Kidney (tissue), 14 donors: ENCODE measurements around the gene WDFY3. TPM values are rescaled to one million over a fixed set of nuclear protein-coding genes. Genes with fewer than 3 reads are reported as not detected.

Source experiments
- DNase-seq, 5 donors: peaks; one replicate each; pipeline ENCODE4 v3.0.0-alpha.2; 2013 to 2020
- FAIRE-seq: peaks from 2 replicates; lab custom pipeline; 2012; peaks lifted over from hg19 to GRCh38; lab: Jason Lieb, UNC
- H3K27ac ChIP-seq, 2 donors: one replicate each; pipeline ENCODE4 v1.7.0; 2013; ENCODE audit warnings: low read depth in 2 of 2, low read length in 2 of 2, inconsistent platforms in 1 of 2
- H3K27me3 ChIP-seq: one replicate; pipeline ENCODE4 v1.7.1; 2013; ENCODE audit warnings: low read length, inconsistent platforms; ENCODE audit not compliant: control insufficient read depth, insufficient read depth
- H3K36me3 ChIP-seq, 3 donors: one replicate each; pipeline versions ENCODE4 v1.7.0 to v1.7.1; 2013; ENCODE audit warnings: low read length in 3 of 3, control low read depth in 1 of 3, inconsistent platforms in 1 of 3; ENCODE audit not compliant: insufficient read depth in 3 of 3, control insufficient read depth in 2 of 3
- H3K4me1 ChIP-seq, 3 donors: one replicate each; pipeline versions ENCODE4 v1.7.0 to v1.7.1; 2013; ENCODE audit warnings: low read length in 3 of 3, inconsistent platforms in 1 of 3, low read depth in 1 of 3; ENCODE audit not compliant: control insufficient read depth in 2 of 3, insufficient read depth in 2 of 3
- H3K4me3 ChIP-seq, 3 donors: one replicate each; pipeline versions ENCODE4 v1.7.0 to v1.8.1; 2013; ENCODE audit warnings: low read length in 3 of 3, control low read depth in 1 of 3, inconsistent platforms in 1 of 3
- H3K9ac ChIP-seq, 3 donors: one replicate each; pipeline versions ENCODE4 v1.7.0 to v1.7.1; 2013; ENCODE audit warnings: low read length in 3 of 3, control low read depth in 1 of 3, inconsistent platforms in 1 of 3
- H3K9me3 ChIP-seq, 3 donors: one replicate each; pipeline versions ENCODE4 v1.7.0 to v1.7.1; 2013; ENCODE audit warnings: low read length in 3 of 3, control low read depth in 1 of 3, inconsistent platforms in 1 of 3; ENCODE audit not compliant: control insufficient read depth in 2 of 3, insufficient read depth in 1 of 3
- intact Hi-C: fragments of 100-400 bp; cut with DNase I; formaldehyde crosslinking; loops from one replicate; pipeline ENCODE4 v1.11.1; 2022
- polyA plus RNA-seq: library from polyadenylated mRNA; stranded (reverse); fragments of 350-450 nt; fragmentation: Illumina TruSeq; extraction: RNeasy Lipid Tissue Mini Kit (QIAGEN cat#74804); gene quantifications from one replicate; pipeline ENCODE4 v1.2.3, GENCODE V29; 2014; ENCODE audit warnings: low read depth, low replicate concordance; ENCODE audit not compliant: insufficient read depth
- total RNA-seq: library from RNA; stranded (reverse); fragmentation: NEBNext Ultra II Directional; extraction: Animal tissue kit (Norgen Biotek cat#: 25700); gene quantifications from one replicate; pipeline ENCODE4 v1.2.1, GENCODE V29; 2021
- TF ChIP-seq, protein P1 (sequence below): IDR thresholded peaks from 3 replicates; pipeline ENCODE4 v1.5.1; 2012; ENCODE audit warnings: mild to moderate bottlenecking, moderate library complexity, borderline replicate concordance; ENCODE audit not compliant: insufficient read depth; ENCODE audit errors: extremely low read depth
- donor health status: control.
- donor health status: control.
- donor health status: control.
- donor health status: control.
- donor health status: control.
- donor health status: DM: yes; HTN: yes; CAD: no.
- donor health status: Normal renal cell carcinoma (clear cell type).

The WDFY3 gene
- total and polyA plus RNA-seq, 2 donors from 2014 or later: 9.4 to 151 TPM

DNA sequence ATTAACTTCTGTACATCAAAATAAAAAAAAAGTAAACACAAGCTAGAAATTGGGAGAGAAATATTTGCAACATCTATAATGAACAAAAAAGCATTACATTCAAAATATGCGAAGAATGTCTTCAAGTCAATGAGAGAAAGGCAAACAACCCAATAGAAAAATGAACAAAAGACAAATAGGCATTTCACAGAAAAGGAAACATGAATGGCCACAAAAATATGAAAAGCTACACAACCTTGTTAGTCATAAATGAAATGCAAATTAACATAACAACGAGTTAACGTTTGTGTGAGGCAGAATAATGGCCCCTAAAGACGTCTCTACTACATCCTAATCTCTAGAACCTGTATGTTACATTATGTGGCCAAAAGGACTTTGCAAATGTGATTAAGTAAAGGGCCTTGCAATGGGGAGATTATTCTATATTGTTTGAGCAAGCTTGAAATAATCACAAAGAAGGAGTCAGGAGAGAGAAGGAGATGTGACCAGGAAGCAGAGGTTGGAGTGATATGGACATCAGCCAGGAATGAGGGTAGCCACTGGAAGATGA lies 86.8 kb downstream of the WDFY3 start:
- intact Hi-C loops: no loop called here
- no peaks in the 10 kb centered on the region for H3K36me3 ChIP-seq
- no peak for FAIRE-seq
- H3K4me3 ChIP-seq: no peak overlapping the region
- no peak for DNase-seq
- H3K9me3 ChIP-seq: no peaks in the 10 kb centered on the region
- no peaks in the 10 kb centered on the region for H3K4me1 ChIP-seq
- no peaks in the 10 kb centered on the region for H3K27me3 ChIP-seq
- TF ChIP-seq, protein P1, sequence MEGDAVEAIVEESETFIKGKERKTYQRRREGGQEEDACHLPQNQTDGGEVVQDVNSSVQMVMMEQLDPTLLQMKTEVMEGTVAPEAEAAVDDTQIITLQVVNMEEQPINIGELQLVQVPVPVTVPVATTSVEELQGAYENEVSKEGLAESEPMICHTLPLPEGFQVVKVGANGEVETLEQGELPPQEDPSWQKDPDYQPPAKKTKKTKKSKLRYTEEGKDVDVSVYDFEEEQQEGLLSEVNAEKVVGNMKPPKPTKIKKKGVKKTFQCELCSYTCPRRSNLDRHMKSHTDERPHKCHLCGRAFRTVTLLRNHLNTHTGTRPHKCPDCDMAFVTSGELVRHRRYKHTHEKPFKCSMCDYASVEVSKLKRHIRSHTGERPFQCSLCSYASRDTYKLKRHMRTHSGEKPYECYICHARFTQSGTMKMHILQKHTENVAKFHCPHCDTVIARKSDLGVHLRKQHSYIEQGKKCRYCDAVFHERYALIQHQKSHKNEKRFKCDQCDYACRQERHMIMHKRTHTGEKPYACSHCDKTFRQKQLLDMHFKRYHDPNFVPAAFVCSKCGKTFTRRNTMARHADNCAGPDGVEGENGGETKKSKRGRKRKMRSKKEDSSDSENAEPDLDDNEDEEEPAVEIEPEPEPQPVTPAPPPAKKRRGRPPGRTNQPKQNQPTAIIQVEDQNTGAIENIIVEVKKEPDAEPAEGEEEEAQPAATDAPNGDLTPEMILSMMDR: no peak
- H3K9ac ChIP-seq: no peak overlapping the region
- H3K27ac ChIP-seq: no peak overlapping the region

DNA sequence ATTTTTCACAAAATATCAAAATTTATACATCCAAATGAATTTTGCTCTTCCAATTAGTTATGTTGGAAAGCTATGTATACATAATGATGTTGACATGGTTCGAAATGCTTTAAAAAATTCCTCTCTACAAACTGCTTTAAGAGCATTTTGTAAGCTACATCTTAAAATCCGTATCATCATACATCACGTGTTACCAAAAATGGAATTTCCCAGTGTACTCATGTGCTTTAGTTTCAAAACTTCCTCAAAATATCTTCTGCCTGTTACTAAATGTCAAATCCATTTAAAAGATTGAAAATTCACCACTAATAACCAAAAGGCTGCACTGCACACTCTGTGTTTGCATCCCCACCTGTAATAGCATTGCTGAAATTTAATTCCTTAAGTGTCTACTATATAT lies 87.9 kb downstream of the WDFY3 start:
- no peaks in the 10 kb centered on the region for H3K4me1 ChIP-seq
- DNase-seq (no peak), FAIRE-seq (peak; percentile 46)

DNA sequence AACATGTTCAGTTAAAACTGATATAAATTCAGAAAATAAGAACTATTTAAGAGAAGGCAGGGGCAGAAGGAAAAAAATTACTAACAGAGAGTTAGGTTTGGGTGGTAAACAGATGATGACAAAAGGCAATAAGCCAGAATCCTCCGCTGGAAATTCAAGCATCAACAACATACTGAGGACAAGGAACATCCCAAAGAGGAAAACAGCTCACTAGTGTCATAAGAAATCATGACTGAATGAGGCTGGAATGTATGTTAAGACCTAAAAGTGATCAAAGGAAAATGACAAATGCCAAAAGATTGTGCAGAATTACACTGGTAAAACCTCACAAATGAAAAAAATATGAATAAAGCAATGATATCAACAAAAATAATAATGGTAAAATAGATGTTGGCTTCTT lies 88.4 kb downstream of the WDFY3 start:
- TF ChIP-seq, protein P1: no peak
- Histone ChIP-seq H3K27me3 (no peaks in the 10 kb centered on the region), H3K9me3 (no peaks in the 10 kb centered on the region), H3K4me1 (no peaks in the 10 kb centered on the region), H3K9ac (no peak overlapping the region), H3K4me3 (no peak overlapping the region), H3K27ac (no peak overlapping the region), H3K36me3 (no peaks in the 10 kb centered on the region)
- intact Hi-C loops: no loop called here
- FAIRE-seq (no peak), DNase-seq (no peak)

More for the DNA sequence above, 87.9 kb downstream of the WDFY3 start:
- intact Hi-C loops: no loop called here
- TF ChIP-seq, protein P1: no peak
- Histone ChIP-seq H3K9me3 (no peaks in the 10 kb centered on the region), H3K9ac (no peak overlapping the region), H3K36me3 (no peaks in the 10 kb centered on the region), H3K27me3 (no peaks in the 10 kb centered on the region), H3K4me3 (no peak overlapping the region), H3K27ac (no peak overlapping the region)
